Measurements from ENCODE around the gene RESP18. TPM values are rescaled to one million over a fixed set of nuclear protein-coding genes. Genes with fewer than 3 reads are reported as not detected.

RESP18 gene
- polyA plus RNA-seq, 2 of the 4 experiments (the other 2 are of a cell fraction) = not detected

GRCh38 chr2:219368690-219369191 is 36.2 kb upstream of the RESP18 start:
- ChIA-PET CTCF (interaction anchor here (1.0 to 1.3 kb wide), 3 partner anchors 10 to 141 kb away, joined by 3 to 5 read pairs (median 3); no protein-coding TSS in a partner anchor), POLR2A (interaction anchor here (0.9 to 1.4 kb wide), 2 partner anchors 11 to 19 kb away, joined by 3 to 5 read pairs; partner anchors contain the start of gene DNPEP)
- TF ChIP-seq RCOR1 (IDR thresholded peaks at IDR 0.05; ENCODE audit: low read depth, low read length) (no peak), FOSL2 (IDR thresholded peaks at IDR 0.05) (no peak), FOSL2 (CRISPR knock-in tag; IDR thresholded peaks at IDR 0.05) (no peak), TFCP2L1 (CRISPR knock-in tag; IDR thresholded peaks at IDR 0.05) (no peak)
- H3K9me3 ChIP-seq = no peaks in the 10 kb centered on the region
- peak; percentile 47 to 73; a peak in 5 of 6 replicates for ATAC-seq
- H3K4me1 ChIP-seq = peaks cover 22% of the 10 kb centered on the region
- peak overlapping the region in 1 of 2 experiments; percentile 16; a peak in 1 of 6 replicates for H3K27ac ChIP-seq
- H3K4me2 ChIP-seq = peak overlapping the region; percentile 51
- no peak for FAIRE-seq
- WGBS (ENCODE audit: missing lambda C conversion rate) = 31% methylated on average over 3 of the region's 3 CpGs
- H3K4me3 ChIP-seq = no peak overlapping the region
- peak in 1 of 2 experiments; percentile 38 for DNase-seq (ENCODE audit: low read depth in 1 of 2, low spot score in 1 of 2)

GRCh38 chr2:219362524-219363164 is 30.1 kb upstream of the RESP18 start:
- H3K4me1 ChIP-seq = peaks cover 19% of the 10 kb centered on the region
- H3K4me3 ChIP-seq = no peak overlapping the region
- no peak overlapping the region for H3K27ac ChIP-seq
- TF ChIP-seq RCOR1 (IDR thresholded peaks at IDR 0.05; ENCODE audit: low read depth, low read length) (no peak), ELK1 (IDR thresholded peaks at IDR 0.05; ENCODE audit: low read depth, low read length) (no peak), FOSL2 (IDR thresholded peaks at IDR 0.05) (no peak), FOSL2 (CRISPR knock-in tag; IDR thresholded peaks at IDR 0.05) (peak; percentile 66), HMGXB4 (CRISPR knock-in tag; IDR thresholded peaks at IDR 0.05; ENCODE audit: borderline replicate concordance) (no peak), HOXA7 (CRISPR knock-in tag; IDR thresholded peaks at IDR 0.05) (no peak)
- ChIA-PET POLR2A (interaction anchor here (1.7 kb wide), 1 partner anchor 25 kb away, joined by 4 read pairs; the partner anchor contains the start of gene DNPEP), CTCF (interaction anchor here (0.7 to 2.5 kb wide), 4 partner anchors 9 to 183 kb away, joined by 3 to 12 read pairs (median 6); partner anchors contain the start of gene PTPRN)
- no peaks in the 10 kb centered on the region for H3K9me3 ChIP-seq
- DNase-seq (ENCODE audit: low read depth in 1 of 2, low spot score in 1 of 2) (peak in 1 of 2 experiments; percentile 60), ATAC-seq (peak; percentile 72 to 84), FAIRE-seq (no peak)
- 16% methylated on average over 3 of the region's 3 CpGs for WGBS (ENCODE audit: missing lambda C conversion rate)
- H3K4me2 ChIP-seq = peak overlapping the region; percentile 29; the same call in 1 of the 3 replicates

- 84% methylated on average over 5 of the region's 5 CpGs for WGBS (ENCODE audit: missing lambda C conversion rate)
- TF ChIP-seq ELK1 (IDR thresholded peaks at IDR 0.05; ENCODE audit: low read depth, low read length) = no peak
- no peak for TF ChIP-seq SREBF2 (IDR thresholded peaks at IDR 0.05)
- no peak for TF ChIP-seq NR3C1 (IDR thresholded peaks at IDR 0.05)
- no peak for TF ChIP-seq FOSL2 (IDR thresholded peaks at IDR 0.05)
- TF ChIP-seq FOSL2 (CRISPR knock-in tag; IDR thresholded peaks at IDR 0.05) = no peak
- no peak for TF ChIP-seq TFCP2L1 (CRISPR knock-in tag; IDR thresholded peaks at IDR 0.05)
- TF ChIP-seq, protein P1, sequence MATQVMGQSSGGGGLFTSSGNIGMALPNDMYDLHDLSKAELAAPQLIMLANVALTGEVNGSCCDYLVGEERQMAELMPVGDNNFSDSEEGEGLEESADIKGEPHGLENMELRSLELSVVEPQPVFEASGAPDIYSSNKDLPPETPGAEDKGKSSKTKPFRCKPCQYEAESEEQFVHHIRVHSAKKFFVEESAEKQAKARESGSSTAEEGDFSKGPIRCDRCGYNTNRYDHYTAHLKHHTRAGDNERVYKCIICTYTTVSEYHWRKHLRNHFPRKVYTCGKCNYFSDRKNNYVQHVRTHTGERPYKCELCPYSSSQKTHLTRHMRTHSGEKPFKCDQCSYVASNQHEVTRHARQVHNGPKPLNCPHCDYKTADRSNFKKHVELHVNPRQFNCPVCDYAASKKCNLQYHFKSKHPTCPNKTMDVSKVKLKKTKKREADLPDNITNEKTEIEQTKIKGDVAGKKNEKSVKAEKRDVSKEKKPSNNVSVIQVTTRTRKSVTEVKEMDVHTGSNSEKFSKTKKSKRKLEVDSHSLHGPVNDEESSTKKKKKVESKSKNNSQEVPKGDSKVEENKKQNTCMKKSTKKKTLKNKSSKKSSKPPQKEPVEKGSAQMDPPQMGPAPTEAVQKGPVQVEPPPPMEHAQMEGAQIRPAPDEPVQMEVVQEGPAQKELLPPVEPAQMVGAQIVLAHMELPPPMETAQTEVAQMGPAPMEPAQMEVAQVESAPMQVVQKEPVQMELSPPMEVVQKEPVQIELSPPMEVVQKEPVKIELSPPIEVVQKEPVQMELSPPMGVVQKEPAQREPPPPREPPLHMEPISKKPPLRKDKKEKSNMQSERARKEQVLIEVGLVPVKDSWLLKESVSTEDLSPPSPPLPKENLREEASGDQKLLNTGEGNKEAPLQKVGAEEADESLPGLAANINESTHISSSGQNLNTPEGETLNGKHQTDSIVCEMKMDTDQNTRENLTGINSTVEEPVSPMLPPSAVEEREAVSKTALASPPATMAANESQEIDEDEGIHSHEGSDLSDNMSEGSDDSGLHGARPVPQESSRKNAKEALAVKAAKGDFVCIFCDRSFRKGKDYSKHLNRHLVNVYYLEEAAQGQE (IDR thresholded peaks at IDR 0.05) = no peak
- no peak for TF ChIP-seq SMC3 (IDR thresholded peaks at IDR 0.05)
- TF ChIP-seq BHLHE40 (IDR thresholded peaks at IDR 0.05; ENCODE audit: low read depth, low read length) = no peak
- no peak for TF ChIP-seq ESRRA (IDR thresholded peaks at IDR 0.05; ENCODE audit: borderline replicate concordance, low read length)
- TF ChIP-seq RARB (CRISPR knock-in tag; IDR thresholded peaks at IDR 0.05) = no peak
- TF ChIP-seq EHF (CRISPR knock-in tag; IDR thresholded peaks at IDR 0.05) = no peak
- no peak for TF ChIP-seq FOSB (CRISPR knock-in tag; IDR thresholded peaks at IDR 0.05)
- TF ChIP-seq NFE2L2 (conservative IDR thresholded peaks at IDR 0.05; ENCODE audit: low read length) = no peak
- Histone ChIP-seq H3K4me3 (no peak overlapping the region), H3K4me2 (peak overlapping the region; percentile 29; the same call in 1 of the 3 replicates), H3K9me3 (no peaks in the 10 kb centered on the region), H3K4me1 (peaks cover 21% of the 10 kb centered on the region), H3K27ac (no peak overlapping the region)
- DNase-seq (ENCODE audit: low read depth in 1 of 2, low spot score in 1 of 2) (no peak), FAIRE-seq (no peak), ATAC-seq (no peak)
- POLR2A ChIA-PET = interaction anchor here (1.7 kb wide), 1 partner anchor 26 kb away, joined by 4 read pairs; the partner anchor contains the start of gene DNPEP
- CTCF ChIA-PET = interaction anchor here (0.7 to 2.5 kb wide), 5 partner anchors 9 to 183 kb away, joined by 3 to 12 read pairs (median 4); partner anchors contain the start of gene PTPRN
Measured at GRCh38 chr2:219362072-219362471, 29.5 kb upstream of the RESP18 start.

Measured in A549 (cell line).